GM21367 (cell line): Measurements from ENCODE around the gene CHRM5.
A peak's percentile ranks its signal among the peaks of the same experiment; 100 is the strongest.

Source experiments
- ATAC-seq: cut with Tn5 transposase; IDR thresholded peaks from one replicate; pipeline ENCODE4 v1.9.1; 2021; ENCODE audit not compliant: unreplicated experiment

Gene CHRM5

GRCh38 chr15:34084086-34084485 is 115.8 kb downstream of the CHRM5 start:
- ATAC-seq: no peak

DNA sequence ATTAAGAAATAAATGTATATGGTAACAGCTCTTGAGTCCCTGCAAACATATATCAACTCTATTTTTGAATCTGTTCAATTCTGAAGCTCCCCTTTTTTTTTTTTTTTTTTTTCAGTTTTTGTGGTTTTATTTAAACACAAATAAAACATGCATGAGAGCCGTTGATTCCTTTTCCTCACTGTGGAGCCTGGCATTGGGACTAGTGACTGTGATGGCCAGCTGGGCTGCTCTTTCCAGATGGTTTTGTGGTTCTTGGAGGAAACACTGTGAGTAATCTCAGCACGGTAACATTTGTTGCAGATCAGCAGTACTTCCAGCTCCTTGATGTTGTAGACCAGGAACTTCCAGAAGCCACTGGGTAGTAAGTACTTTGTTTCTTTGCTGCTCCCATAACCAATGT is 117.4 kb downstream of the CHRM5 start:
- no peak for ATAC-seq

GRCh38 chr15:34099914-34100313 is 131.6 kb downstream of the CHRM5 start:
- no peak for ATAC-seq

GRCh38 chr15:34101366-34102174 is 133.3 kb downstream of the CHRM5 start, which contains the start of the genes EMC7 and PGBD4:
TSS of gene EMC7 (minus strand) at chr15:34101862. CDS start at chr15:34101839, 23 bp downstream.
TSS of gene PGBD4 (plus strand) at chr15:34102083. CDS start at chr15:34102532, 449 bp downstream.
- ATAC-seq: peak; percentile 94

DNA sequence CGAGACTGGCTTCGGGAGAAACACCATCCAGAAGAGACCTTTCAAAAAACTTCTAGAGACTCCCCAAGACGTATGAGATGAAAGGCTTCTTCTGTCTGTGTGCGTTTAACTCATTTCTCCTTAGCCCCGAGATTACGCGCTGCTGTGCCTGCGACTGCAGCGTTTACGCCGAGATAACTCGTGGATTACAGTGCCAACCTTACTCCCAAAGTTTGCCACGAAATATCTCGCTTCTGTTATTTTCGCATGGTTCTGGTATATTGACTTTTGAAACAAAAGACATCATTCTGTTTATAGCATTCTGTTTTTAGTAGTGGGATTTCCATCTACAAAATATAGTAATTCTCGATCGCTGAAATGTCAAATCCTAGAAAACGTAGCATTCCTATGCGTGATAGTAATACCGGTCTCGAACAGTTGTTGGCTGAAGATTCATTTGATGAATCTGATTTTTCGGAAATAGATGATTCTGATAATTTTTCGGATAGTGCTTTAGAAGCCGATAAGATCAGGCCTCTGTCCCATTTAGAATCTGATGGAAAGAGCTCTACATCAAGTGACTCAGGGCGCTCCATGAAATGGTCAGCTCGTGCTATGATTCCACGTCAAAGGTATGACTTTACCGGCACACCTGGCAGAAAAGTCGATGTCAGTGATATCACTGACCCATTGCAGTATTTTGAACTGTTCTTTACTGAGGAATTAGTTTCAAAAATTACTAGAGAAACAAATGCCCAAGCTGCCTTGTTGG is 134.1 kb downstream of the CHRM5 start:
- ATAC-seq: no peak

GRCh38 chr15:34106423-34106822 is 138.1 kb downstream of the CHRM5 start:
- ATAC-seq: no peak

- ATAC-seq: no peak
These were observed 139.0 kb downstream of the CHRM5 start for GRCh38 chr15:34107315-34107714.

GRCh38 chr15:34109797-34110663 is 141.7 kb downstream of the CHRM5 start:
- no peak for ATAC-seq

GRCh38 chr15:34111488-34111887 is 143.2 kb downstream of the CHRM5 start:
- no peak for ATAC-seq

- no peak for ATAC-seq
These were observed 145.9 kb downstream of the CHRM5 start for GRCh38 chr15:34114215-34114614.

- no peak for ATAC-seq
These were observed 146.4 kb downstream of the CHRM5 start for GRCh38 chr15:34114739-34115138.

DNA sequence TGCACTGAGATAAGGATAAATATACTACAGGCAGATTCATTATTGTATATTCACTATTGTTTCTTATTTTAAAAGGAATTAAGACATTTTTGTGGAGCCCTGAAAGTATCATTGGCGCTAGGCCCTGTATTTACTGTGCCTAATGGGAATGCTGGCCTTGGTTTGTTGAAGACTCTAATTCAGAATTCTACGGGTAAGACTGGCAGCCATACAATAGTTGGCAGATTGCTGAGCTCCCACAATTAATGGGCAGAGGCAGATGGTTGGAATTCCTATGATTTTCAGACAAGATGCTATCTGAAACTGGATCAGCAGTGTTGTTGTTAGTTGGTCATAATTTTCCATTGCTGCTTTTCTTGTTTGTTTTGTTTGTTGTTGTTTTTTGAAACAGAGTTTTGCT is 148.3 kb downstream of the CHRM5 start:
- no peak for ATAC-seq
